GM10248 (cell line): ENCODE results near the gene BOD1.

Source experiments
- CTCF ChIA-PET: fragments of 300-600 bp; sonication (Branson Sonifier 250); formaldehyde crosslinking; extraction: SDS; loops from one replicate; lab custom pipeline; 2021; ENCODE audit warnings: antibody characterized with exemption; lab: Yijun Ruan, JAX
- POLR2A ChIA-PET: fragments of 350-650 bp; sonication (Branson Sonifier 250); formaldehyde crosslinking; extraction: SDS; loops from one replicate; lab custom pipeline; 2020; ENCODE audit warnings: antibody characterized with exemption; lab: Yijun Ruan, JAX
- DNase-seq: peaks from one replicate; pipeline ENCODE4 v3.0.0; 2012; ENCODE audit errors: extremely low spot score
- TF ChIP-seq, protein P1 (sequence below): IDR thresholded peaks from 2 replicates; pipeline ENCODE4 v1.5.1; 2012; ENCODE audit warnings: mild to moderate bottlenecking, low read depth; ENCODE audit errors: extremely low read depth, missing control alignments, control extremely low read depth

Gene BOD1

DNA sequence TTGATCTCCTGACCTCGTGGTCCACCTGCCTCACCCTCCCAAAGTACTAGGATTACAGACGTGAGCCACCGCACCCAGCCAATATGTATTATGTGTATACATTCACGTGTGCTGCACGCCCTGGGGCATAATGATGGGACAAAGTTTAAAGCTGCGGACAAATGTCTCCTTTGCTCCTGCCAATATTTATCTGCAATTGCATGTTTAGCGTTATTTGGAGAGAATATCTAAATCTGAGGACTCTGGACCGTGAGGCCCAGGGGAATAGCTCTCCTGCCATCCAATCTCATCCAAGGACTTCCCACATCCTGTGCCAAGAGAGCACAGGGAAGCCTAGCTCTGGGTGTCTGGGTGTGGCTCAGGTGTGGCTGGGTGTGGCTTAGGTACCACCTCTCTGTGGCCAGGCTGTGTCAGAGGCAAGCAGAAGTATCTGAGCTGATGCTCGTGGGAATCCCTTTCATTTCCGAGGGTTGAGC, 6.9 kb upstream of the BOD1 start:
- ChIA-PET CTCF (interaction anchor here (1.1 to 13.5 kb wide), 3 partner anchors 10 to 347 kb away, joined by 4 to 247 read pairs (median 6); no protein-coding TSS in a partner anchor), POLR2A (no interaction called here)
- DNase-seq: no peak
- TF ChIP-seq, protein P1, sequence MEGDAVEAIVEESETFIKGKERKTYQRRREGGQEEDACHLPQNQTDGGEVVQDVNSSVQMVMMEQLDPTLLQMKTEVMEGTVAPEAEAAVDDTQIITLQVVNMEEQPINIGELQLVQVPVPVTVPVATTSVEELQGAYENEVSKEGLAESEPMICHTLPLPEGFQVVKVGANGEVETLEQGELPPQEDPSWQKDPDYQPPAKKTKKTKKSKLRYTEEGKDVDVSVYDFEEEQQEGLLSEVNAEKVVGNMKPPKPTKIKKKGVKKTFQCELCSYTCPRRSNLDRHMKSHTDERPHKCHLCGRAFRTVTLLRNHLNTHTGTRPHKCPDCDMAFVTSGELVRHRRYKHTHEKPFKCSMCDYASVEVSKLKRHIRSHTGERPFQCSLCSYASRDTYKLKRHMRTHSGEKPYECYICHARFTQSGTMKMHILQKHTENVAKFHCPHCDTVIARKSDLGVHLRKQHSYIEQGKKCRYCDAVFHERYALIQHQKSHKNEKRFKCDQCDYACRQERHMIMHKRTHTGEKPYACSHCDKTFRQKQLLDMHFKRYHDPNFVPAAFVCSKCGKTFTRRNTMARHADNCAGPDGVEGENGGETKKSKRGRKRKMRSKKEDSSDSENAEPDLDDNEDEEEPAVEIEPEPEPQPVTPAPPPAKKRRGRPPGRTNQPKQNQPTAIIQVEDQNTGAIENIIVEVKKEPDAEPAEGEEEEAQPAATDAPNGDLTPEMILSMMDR: no peak

DNA sequence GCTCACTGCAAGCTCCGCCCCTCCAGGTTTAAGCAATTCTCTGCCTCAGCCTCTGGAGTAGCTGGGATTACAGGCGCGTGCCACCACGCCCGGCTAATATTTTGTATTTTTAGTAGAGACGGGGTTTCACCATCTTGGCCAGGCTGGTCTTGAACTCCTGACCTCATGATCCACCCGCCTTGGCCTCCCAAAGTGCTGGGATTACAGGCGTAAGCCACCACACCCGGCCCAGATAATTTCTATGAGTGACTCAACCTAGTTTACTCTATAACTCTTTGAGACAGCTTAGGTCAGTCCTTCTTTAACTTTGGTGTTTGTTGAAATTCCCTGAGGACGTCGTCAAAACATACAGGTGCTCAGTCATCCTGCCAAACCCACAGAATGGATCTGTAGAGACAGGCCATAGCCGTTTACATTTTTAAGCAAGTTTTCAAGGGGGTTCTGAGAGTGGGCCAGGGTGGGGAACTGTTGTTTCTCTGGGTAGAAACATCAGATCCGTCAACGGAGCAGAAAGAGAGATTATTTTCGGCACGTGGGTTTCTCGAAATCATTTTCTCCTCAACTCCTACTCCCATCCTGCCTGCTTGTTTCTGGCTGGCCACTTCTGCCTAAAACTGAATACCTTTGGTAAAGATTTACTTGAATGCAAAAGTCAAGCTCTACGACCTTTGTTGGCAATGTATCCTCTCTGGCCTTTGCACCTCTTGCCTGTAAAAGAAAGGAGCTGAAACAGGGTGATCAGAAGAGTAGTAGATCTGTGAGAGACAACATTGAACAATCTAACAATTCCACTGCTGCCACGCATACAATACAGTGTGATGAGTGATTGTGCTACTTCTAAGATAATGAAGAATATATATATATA, 6.0 kb upstream of the BOD1 start:
- ChIA-PET CTCF (interaction anchor here (1.1 to 13.5 kb wide), 3 partner anchors 11 to 348 kb away, joined by 4 to 247 read pairs (median 6); no protein-coding TSS in a partner anchor), POLR2A (no interaction called here)
- no peak for DNase-seq
- TF ChIP-seq, protein P1: no peak

DNA sequence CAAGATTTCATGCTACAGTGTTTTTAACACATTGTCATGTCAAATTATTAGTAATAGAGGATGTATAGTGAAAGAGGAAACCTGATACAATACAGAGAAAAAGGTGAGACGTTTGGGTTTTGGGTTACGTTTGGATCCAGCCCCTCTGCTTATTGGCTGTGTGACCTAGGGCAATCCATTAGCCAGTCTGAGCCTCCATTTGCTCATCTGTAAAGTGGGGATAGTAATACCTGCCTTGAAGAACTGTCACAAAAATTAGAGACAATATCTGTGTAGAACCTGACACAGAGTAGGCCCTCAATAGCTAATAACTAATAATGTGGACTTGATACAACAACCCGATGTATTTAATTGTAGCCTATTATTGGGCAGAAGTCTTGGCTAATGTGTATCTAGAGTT, 4.3 kb upstream of the BOD1 start:
- ChIA-PET CTCF (interaction anchor here (1.5 to 13.5 kb wide), 5 partner anchors 9 to 691 kb away, joined by 4 to 247 read pairs (median 13); no protein-coding TSS in a partner anchor), POLR2A (no interaction called here)
- TF ChIP-seq, protein P1: no peak
- DNase-seq: no peak

DNA sequence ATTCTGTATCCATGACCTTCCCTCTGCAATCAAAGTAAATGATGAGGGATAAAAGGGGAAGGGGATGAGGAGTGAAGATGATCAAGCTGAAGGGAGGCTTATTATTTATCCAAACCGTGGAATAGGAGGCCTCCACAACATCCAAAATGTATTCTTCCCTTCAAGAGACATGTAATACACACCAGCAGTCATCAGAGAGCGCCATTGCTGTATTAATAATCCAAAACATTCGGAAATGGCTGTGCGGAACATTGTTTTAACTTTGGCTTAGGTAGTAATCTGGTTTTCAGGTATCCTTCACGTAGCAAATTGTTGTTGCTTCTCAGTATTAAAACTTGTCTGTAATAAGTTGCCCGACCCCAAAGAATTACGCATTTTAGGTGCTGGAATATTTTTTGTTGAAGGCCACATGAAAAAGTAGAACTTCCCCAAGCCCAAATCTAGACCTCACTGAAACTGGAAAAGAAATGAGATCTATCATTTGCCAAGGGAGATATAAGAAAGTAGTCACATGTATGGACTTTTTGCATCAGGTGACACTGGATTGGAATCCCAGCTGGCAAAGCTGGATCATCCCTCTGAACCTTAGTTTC, 2.6 kb upstream of the BOD1 start:
- DNase-seq: peak; percentile 71
- TF ChIP-seq, protein P1: peak; percentile 68
- ChIA-PET POLR2A (no interaction called here), CTCF (interaction anchor here (0.7 to 13.5 kb wide), 22 partner anchors 9 to 696 kb away, joined by 3 to 247 read pairs (median 8); partner anchors contain the start of gene NSG2)

DNA sequence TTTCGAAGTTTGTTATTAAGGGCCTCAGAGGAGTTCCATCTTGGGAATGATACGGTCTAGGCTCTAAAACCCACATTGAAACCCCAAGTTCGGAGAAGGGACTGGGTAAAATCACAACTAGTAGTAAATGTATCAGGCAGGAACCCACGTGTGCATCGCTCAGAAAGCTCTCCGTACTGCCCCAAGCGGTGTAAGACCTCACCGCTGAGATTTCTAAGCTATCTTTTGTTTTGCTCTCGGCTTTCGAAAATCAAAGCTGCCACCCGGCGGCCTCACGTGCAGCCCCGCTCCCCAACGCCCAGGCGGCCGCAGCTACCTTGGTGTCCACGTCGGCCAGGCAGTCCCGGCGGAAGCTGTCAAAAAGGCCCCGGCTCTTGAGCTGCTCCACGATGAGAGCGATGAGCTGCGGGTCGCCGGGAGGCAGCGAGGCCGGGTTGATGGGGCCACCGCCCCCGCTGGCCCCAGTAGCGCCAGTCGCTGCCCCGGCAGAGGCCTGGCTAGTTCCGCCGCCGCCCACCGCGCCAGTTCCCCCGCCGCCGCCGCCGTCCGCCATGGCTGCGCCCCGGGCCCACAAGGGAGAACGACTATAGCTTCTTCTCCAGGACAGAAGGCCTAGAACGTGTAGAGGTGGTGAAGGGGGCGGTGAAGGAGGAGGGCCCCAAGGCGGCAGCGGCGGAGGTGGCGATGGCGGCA, 420 bp downstream of the BOD1 start:
- TF ChIP-seq, protein P1: peak; percentile 64
- POLR2A ChIA-PET: interaction anchor here (0.5 to 1.7 kb wide), 3 partner anchors 272 to 811 kb away, joined by 4 to 8 read pairs (median 4); partner anchors contain the start of gene CPEB4
- peak; percentile 75 for DNase-seq
- CTCF ChIA-PET: interaction anchor here (0.7 to 13.5 kb wide), 44 partner anchors 8 to 804 kb away, joined by 3 to 247 read pairs (median 4); partner anchors contain the start of gene NSG2
